Muscle of arm (tissue), 12 donors: Measurements from ENCODE around the gene PSG3. TPM values are rescaled to one million over a fixed set of nuclear protein-coding genes. Genes with fewer than 3 reads are reported as not detected.
"Not testable (repeated sequence)": the region's sequence is repeated elsewhere in the genome, so short reads cannot be mapped to it uniquely, and the experiment has no call there.

Source experiments
- DNase-seq: peaks from one replicate; pipeline ENCODE4 v3.0.0-alpha.2; 2013
- polyA plus RNA-seq, 12 donors: library from polyadenylated mRNA; unstranded; fragments of 120-200 nt; gene quantifications; one replicate each; pipeline ENCODE4 v1.2.1, GENCODE V29; 2013; ENCODE audit not compliant: insufficient read length in 12 of 12

Gene PSG3
- polyA plus RNA-seq, 12 donors: 0.09 to 0.99 (median 0.57) TPM; not detected in 5

DNA sequence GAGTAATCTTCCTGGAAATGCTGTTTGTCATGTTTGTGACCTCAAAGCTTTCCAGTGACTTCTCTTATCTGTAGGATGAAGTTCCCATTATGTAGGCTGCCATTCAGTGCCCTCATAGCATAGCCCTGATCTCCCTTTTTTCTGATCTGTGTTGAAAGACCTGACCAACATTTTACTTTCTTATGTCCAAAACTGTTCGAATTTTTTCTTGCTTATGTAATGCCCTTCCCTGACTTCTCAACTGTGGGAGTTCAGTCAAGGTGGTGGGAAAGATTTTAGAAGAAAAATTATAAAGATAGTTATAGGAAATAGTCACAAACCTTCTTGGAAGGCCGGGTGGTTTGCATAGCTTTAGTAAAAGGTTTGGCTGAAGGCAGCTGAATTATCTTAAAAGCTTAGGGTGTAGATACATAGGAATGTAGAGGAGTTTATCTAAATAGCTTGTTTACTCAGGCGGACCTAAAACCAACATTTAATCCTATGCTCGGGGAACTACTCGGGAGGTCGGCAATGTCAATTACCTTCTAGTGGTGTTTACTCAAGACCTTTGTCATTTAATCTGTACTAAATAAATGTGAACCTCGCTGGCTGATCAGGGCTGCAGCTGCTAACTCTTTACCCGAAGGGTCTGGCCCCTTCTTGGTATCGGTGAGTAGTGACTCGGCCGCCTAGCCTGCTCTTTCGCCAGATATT, 44.3 kb downstream of the PSG3 start:
- DNase-seq: no peak

- no peak for DNase-seq
Observed at GRCh38 chr19:42693760-42694350, 46.4 kb downstream of the PSG3 start.

DNA sequence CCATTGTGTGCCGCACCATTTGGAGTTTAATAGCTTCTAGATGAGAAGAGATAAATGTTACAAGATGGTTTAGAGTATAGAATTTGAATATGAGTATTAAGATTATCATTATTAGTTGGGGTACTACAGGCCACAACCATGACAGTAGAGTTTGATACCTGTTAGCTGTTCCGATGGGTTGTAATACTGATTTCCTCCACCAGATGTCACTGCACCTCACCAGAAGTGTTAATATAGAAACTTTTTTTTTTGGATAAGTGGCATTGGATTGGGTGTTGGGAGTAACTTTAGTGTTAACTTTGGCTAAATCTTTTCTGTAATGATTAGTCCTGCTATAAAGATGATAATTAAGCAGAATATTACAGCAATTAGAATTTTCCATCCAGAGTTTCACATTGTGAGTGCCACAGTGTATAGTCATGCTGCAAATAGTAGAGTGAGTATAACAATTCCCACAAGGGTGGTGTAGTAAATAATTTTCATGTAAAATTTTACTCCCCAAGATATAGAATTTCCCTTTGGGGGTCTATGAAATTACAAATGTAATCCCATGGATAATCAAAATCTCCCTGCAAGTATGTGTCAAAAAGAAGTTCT, 56.3 kb downstream of the PSG3 start:
- no peak for DNase-seq

DNA sequence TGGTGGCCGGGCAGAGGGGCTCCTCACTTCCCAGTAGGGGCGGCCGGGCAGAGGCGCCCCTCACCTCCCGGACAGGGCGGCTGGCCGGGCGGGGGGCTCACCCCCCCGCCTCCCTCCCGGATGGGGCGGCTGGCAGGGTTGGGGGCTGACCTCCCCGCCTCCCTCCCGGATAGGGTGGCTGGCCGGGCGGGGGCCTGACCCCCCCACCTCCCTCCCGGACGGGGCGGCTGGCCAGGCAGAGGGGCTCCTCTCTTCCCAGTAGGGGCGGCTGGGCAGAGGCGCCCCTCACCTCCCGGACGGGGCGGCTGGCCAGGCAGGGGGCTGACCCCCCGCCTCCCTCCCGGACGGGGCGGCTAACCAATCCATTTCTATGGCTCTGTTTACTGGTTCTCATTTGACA, 64.0 kb downstream of the PSG3 start:
- DNase-seq: not testable (repeated sequence)

- not testable (repeated sequence) for DNase-seq
Observed at GRCh38 chr19:42674549-42674948, 65.7 kb downstream of the PSG3 start.

Other genes starting within 250 kb of the PSG3 start
- 10 to 100 TPM in 1 of 12 donors, 1 to 10 TPM in 10, not detected in 1; 1.1 to 20.0 (median 2.0) TPM for gene CEACAM1, start 212.0 kb downstream of the PSG3 start, polyA plus RNA-seq
- 1 to 10 TPM in 1 of 12 donors, under 1 TPM in 6, not detected in 5; 0.08 to 1.1 (median 0.15) TPM for gene CEACAM8, start 145.6 kb downstream of the PSG3 start, polyA plus RNA-seq
- gene PSG8, start 25.2 kb upstream of the PSG3 start, polyA plus RNA-seq: under 1 TPM in 3 of 12 donors, not detected in 9; 0.09 to 0.46 (median 0.22) TPM
- gene PSG1, start 139.2 kb upstream of the PSG3 start, polyA plus RNA-seq: 1 to 10 TPM in 1 of 12 donors, under 1 TPM in 8, not detected in 3; 0.12 to 1.4 (median 0.26) TPM
- gene PSG6, start 177.4 kb upstream of the PSG3 start, polyA plus RNA-seq: under 1 TPM in 6 of 12 donors, not detected in 6; 0.16 to 0.70 (median 0.47) TPM
- under 1 TPM in 4 of 12 donors, not detected in 8; 0.11 to 0.78 (median 0.53) TPM for gene PSG7, start 196.7 kb upstream of the PSG3 start, polyA plus RNA-seq